ENCODE data around the gene NELL1. TPM values are rescaled to one million over a fixed set of nuclear protein-coding genes. Genes with fewer than 3 reads are reported as not detected.

NELL1 gene
- total RNA-seq, 1 experiment from 2014 or later: 0.22 TPM

DNA sequence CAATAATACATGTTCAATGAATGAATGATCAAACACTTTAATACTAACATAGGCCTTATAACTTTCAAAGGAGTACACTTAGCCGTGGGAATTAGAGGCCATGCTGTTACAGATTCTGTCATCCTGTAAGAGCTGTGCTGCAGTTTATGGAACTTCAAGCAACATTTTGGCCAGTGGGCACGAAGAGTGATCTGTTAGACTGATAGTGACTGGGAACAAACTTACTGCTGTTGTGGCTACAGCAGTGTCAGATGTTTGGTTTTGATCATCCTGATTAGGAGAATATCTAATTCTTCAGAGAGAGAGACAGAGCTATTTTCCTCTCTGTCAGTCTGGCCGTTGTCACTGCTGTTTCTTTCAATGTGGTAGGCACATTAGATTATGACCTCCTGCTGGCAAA lies 348.9 kb downstream of the NELL1 start:
- Histone ChIP-seq H4K8ac (replicated peaks; ENCODE audit: insufficient read length, low read depth, low read length) (no peak overlapping the region), H2BK15ac (ENCODE audit: low read depth, low read length) (no peak overlapping the region), H4K91ac (ENCODE audit: insufficient read length, low read depth, low read length) (no peak overlapping the region), H2BK20ac (ENCODE audit: low read depth, low read length, poor library complexity, severe bottlenecking) (no peak overlapping the region), H3K18ac (ENCODE audit: insufficient read length, low read depth, low read length) (no peak overlapping the region), H3K79me1 (ENCODE audit: insufficient read depth, low read depth, low read length, poor library complexity, severe bottlenecking) (no peaks in the 10 kb centered on the region), H2BK12ac (ENCODE audit: insufficient read length, low read depth, low read length) (no peak overlapping the region), H3K79me2 (ENCODE audit: insufficient read depth, low read length) (no peaks in the 10 kb centered on the region), H3K4ac (ENCODE audit: low read depth, low read length) (no peak overlapping the region), H3K23me2 (ENCODE audit: insufficient read length, low read depth, low read length, poor library complexity, severe bottlenecking) (no peaks in the 10 kb centered on the region), H4K20me1 (ENCODE audit: control insufficient read depth, insufficient read depth, insufficient read length) (no peaks in the 10 kb centered on the region), H3K27ac (ENCODE audit: insufficient read length, low read depth, low read length) (no peak overlapping the region), H3T11ph (ENCODE audit: low read length) (no peak overlapping the region), H3K56ac (ENCODE audit: insufficient read length, low read depth, low read length) (no peak overlapping the region), H3K14ac (ENCODE audit: insufficient read depth, low read length) (no peak overlapping the region), H3K27me3 (ENCODE audit: insufficient read depth, low read length) (no peaks in the 10 kb centered on the region), H2BK5ac (ENCODE audit: insufficient read length, low read length) (no peak overlapping the region), H2AFZ (ENCODE audit: low read length) (no peak overlapping the region), H3K4me2 (ENCODE audit: insufficient read depth, insufficient read length, low read length) (no peak overlapping the region), H4K5ac (ENCODE audit: insufficient read length, low read depth, low read length) (no peak overlapping the region), H3K23ac (ENCODE audit: insufficient read length, low read depth, low read length) (no peak overlapping the region), H3K9me3 (ENCODE audit: control insufficient read depth, low read depth, low read length) (no peaks in the 10 kb centered on the region), H2BK120ac (ENCODE audit: low read depth, low read length, poor library complexity, severe bottlenecking) (no peak overlapping the region), H2AK5ac (ENCODE audit: insufficient read length, low read length) (no peak overlapping the region), H3K4me1 (ENCODE audit: insufficient read depth, low read length) (peaks cover 2% of the 10 kb centered on the region; the same call in 1 of the 2 replicates), H3K9ac (ENCODE audit: extremely low read depth, insufficient read length, low read length) (no peak overlapping the region)
- no peak for DNase-seq
- Mint-ChIP-seq H3K27me3 (ENCODE audit: low read depth) (no peaks in the 10 kb centered on the region), H3K9me3 (no peaks in the 10 kb centered on the region), H3K36me3 (ENCODE audit: insufficient read depth in 1 of 3, low read depth in 3 of 3) (no peaks in the 10 kb centered on the region), H3K4me3 (no peak overlapping the region), H3K27ac (no peak overlapping the region), H3K4me1 (peaks cover 26 to 29% of the 10 kb centered on the region in 2 experiments)
- no peak for TF ChIP-seq CTCF (conservative IDR thresholded peaks at IDR 0.05)
- no CpG with 5 or more reads among the region's 3 CpGs for WGBS (ENCODE audit: extremely low coverage, insufficient read length, low lambda C conversion rate)

Data from H9 (cell line).